Trophoblast cell (in vitro differentiated cells and primary cell): ENCODE measurements around the gene DHX30.
"Not testable (repeated sequence)": the region's sequence is repeated elsewhere in the genome, so short reads cannot be mapped to it uniquely, and the experiment has no call there.

Experiments used
- DNase-seq, 2 donors: peaks; one replicate each; pipeline ENCODE4 v3.0.0-alpha.2; 2016
- H2AFZ ChIP-seq: 2 replicates; pipeline ENCODE4 v1.6.1; 2013; ENCODE audit warnings: low read length, moderate library complexity, mild to moderate bottlenecking; ENCODE audit not compliant: insufficient read depth, poor library complexity
- H2AK5ac ChIP-seq: 2 replicates; pipeline ENCODE4 v1.6.1; 2013; ENCODE audit warnings: mild to moderate bottlenecking, low read length
- H2BK120ac ChIP-seq: 2 replicates; pipeline ENCODE4 v1.6.1; 2013; ENCODE audit warnings: low read length, mild to moderate bottlenecking, moderate library complexity; ENCODE audit not compliant: insufficient read depth, poor library complexity
- H2BK12ac ChIP-seq: 2 replicates; pipeline ENCODE4 v1.6.1; 2013; ENCODE audit warnings: mild to moderate bottlenecking, low read length, moderate library complexity
- H2BK5ac ChIP-seq: 2 replicates; pipeline ENCODE4 v1.6.1; 2013; ENCODE audit warnings: low read length, low read depth, moderate library complexity, mild to moderate bottlenecking; ENCODE audit not compliant: poor library complexity
- H3K14ac ChIP-seq: 2 replicates; pipeline ENCODE4 v1.6.1; 2013; ENCODE audit warnings: mild to moderate bottlenecking, low read length
- H3K18ac ChIP-seq: 2 replicates; pipeline ENCODE4 v1.6.1; 2013; ENCODE audit warnings: mild to moderate bottlenecking, low read length
- H3K23ac ChIP-seq: 2 replicates; pipeline ENCODE4 v1.6.1; 2013; ENCODE audit warnings: low read length
- H3K27ac ChIP-seq: 2 replicates; pipeline ENCODE4 v1.5.1; 2013; ENCODE audit warnings: low read depth, mild to moderate bottlenecking, inconsistent platforms, low read length, moderate library complexity
- H3K27me3 ChIP-seq: 2 replicates; pipeline ENCODE4 v1.6.1; 2013; ENCODE audit warnings: inconsistent platforms, mild to moderate bottlenecking, low read length, moderate library complexity; ENCODE audit not compliant: insufficient read depth
- H3K36me3 ChIP-seq, 2 experiments: 1 replicate in 1 of 2; 2 replicates in 1 of 2; pipeline ENCODE4 v1.6.1; 2013; ENCODE audit warnings: low read length in 2 of 2, mild to moderate bottlenecking in 2 of 2, moderate library complexity in 1 of 2; ENCODE audit not compliant: insufficient read depth in 2 of 2, control insufficient read depth in 1 of 2
- H3K4ac ChIP-seq: 2 replicates; pipeline ENCODE4 v1.6.1; 2013; ENCODE audit warnings: low read depth, mild to moderate bottlenecking, low read length, moderate library complexity
- H3K4me1 ChIP-seq, 2 experiments: 1 replicate in 1 of 2; 2 replicates in 1 of 2; pipeline ENCODE4 v1.6.1; 2013; ENCODE audit warnings: low read length in 2 of 2, mild to moderate bottlenecking in 2 of 2, moderate library complexity in 1 of 2; ENCODE audit not compliant: insufficient read depth in 2 of 2, control insufficient read depth in 1 of 2
- H3K4me2 ChIP-seq: 2 replicates; pipeline ENCODE4 v1.6.1; 2013; ENCODE audit warnings: inconsistent platforms, mild to moderate bottlenecking, low read length, moderate library complexity
- H3K4me3 ChIP-seq: 2 replicates; pipeline ENCODE4 v1.5.1; 2013; ENCODE audit warnings: mild to moderate bottlenecking, low read depth, low read length, inconsistent platforms
- H3K79me1 ChIP-seq: one replicate; pipeline ENCODE4 v1.6.1; 2013; ENCODE audit warnings: low read length
- H3K79me2 ChIP-seq: 2 replicates; pipeline ENCODE4 v1.6.1; 2013; ENCODE audit warnings: low read length, mild to moderate bottlenecking; ENCODE audit not compliant: control insufficient read depth, insufficient read depth, poor library complexity
- H3K9ac ChIP-seq: 2 replicates; pipeline ENCODE4 v1.6.1; 2013; ENCODE audit warnings: mild to moderate bottlenecking, low read length
- H3K9me3 ChIP-seq: 2 replicates; pipeline ENCODE4 v1.6.1; 2013; ENCODE audit warnings: low read depth, mild to moderate bottlenecking, control low read depth, inconsistent platforms, low read length; ENCODE audit not compliant: insufficient read depth
- H4K12ac ChIP-seq: 2 replicates; pipeline ENCODE4 v1.6.1; 2013; ENCODE audit warnings: low read depth, mild to moderate bottlenecking, low read length, moderate library complexity
- H4K8ac ChIP-seq: 2 replicates; pipeline ENCODE4 v1.6.1; 2013; ENCODE audit warnings: low read depth, mild to moderate bottlenecking, low read length, moderate library complexity
- H4K91ac ChIP-seq: one replicate; pipeline ENCODE4 v1.6.1; 2013; ENCODE audit warnings: low read depth, mild to moderate bottlenecking, low read length, moderate library complexity
- whole genome bisulfite sequencing: extraction: QIAGEN DNeasy Blood & Tissue Kit; methylation state at CpG from one replicate; pipeline ENCODE4 v1.1.7; 2013; ENCODE audit warnings: missing lambda C conversion rate; ENCODE audit not compliant: insufficient read length, insufficient coverage; ENCODE audit errors: extremely low coverage; 5-methylcytosine and 5-hydroxymethylcytosine counted together

The DHX30 gene

GRCh38 chr3:47829482-47829881, 26.5 kb downstream of the DHX30 start:
- H2AK5ac ChIP-seq, H3K27ac ChIP-seq, H3K14ac ChIP-seq, H4K12ac ChIP-seq, H2BK5ac ChIP-seq, H2BK120ac ChIP-seq, H3K4ac ChIP-seq, H3K4me3 ChIP-seq, H4K91ac ChIP-seq, H4K8ac ChIP-seq, H3K79me1 ChIP-seq, H2AFZ ChIP-seq, H3K27me3 ChIP-seq, H3K9ac ChIP-seq, H2BK12ac ChIP-seq, H3K18ac ChIP-seq, H3K23ac ChIP-seq, H3K9me3 ChIP-seq, H3K4me2 ChIP-seq, DNase-seq, H3K4me1 ChIP-seq: not testable (repeated sequence)
- WGBS: no CpG with 5 or more reads among the region's 9 CpGs
- Histone ChIP-seq H3K36me3 (peaks cover 44 to 50% of the 10 kb centered on the region in 2 experiments), H3K79me2 (peaks cover 12% of the 10 kb centered on the region)

- peaks cover 63% of the 10 kb centered on the region in 2 experiments for H3K36me3 ChIP-seq
- no peaks in the 10 kb centered on the region for H3K79me2 ChIP-seq
- H3K27ac ChIP-seq: no peak overlapping the region
- no peak overlapping the region for H3K4ac ChIP-seq
- H3K4me1 ChIP-seq: no peaks in the 10 kb centered on the region
- no peak overlapping the region for H3K4me2 ChIP-seq
- no peak overlapping the region for H3K23ac ChIP-seq
- H3K27me3 ChIP-seq: no peaks in the 10 kb centered on the region
- no peak overlapping the region for H3K14ac ChIP-seq
- no peaks in the 10 kb centered on the region for H3K79me1 ChIP-seq
- H2BK120ac ChIP-seq: no peak overlapping the region
- H2AK5ac ChIP-seq: no peak overlapping the region
- H4K8ac ChIP-seq: no peak overlapping the region
- no peak overlapping the region for H2AFZ ChIP-seq
- DNase-seq: no peak
- no peak overlapping the region for H3K18ac ChIP-seq
- no peaks in the 10 kb centered on the region for H3K9me3 ChIP-seq
- no peak overlapping the region for H2BK12ac ChIP-seq
- no peak overlapping the region for H2BK5ac ChIP-seq
- H4K12ac ChIP-seq: no peak overlapping the region
- H4K91ac ChIP-seq: no peak overlapping the region
- H3K9ac ChIP-seq: no peak overlapping the region
- no peak overlapping the region for H3K4me3 ChIP-seq
- WGBS: no CpG with 5 or more reads among the region's 7 CpGs
Measured at GRCh38 chr3:47836986-47837385, 34.0 kb downstream of the DHX30 start.

- Histone ChIP-seq H4K91ac (no peak overlapping the region), H3K14ac (no peak overlapping the region), H3K23ac (no peak overlapping the region), H3K4me1 (no peaks in the 10 kb centered on the region), H3K9ac (no peak overlapping the region), H2AFZ (no peak overlapping the region), H4K12ac (no peak overlapping the region), H2BK12ac (no peak overlapping the region), H3K27me3 (no peaks in the 10 kb centered on the region), H3K18ac (no peak overlapping the region), H2BK5ac (no peak overlapping the region), H3K4me3 (no peak overlapping the region), H2BK120ac (no peak overlapping the region), H3K79me1 (no peaks in the 10 kb centered on the region), H3K27ac (no peak overlapping the region), H4K8ac (no peak overlapping the region), H3K79me2 (no peaks in the 10 kb centered on the region), H3K4ac (no peak overlapping the region), H2AK5ac (no peak overlapping the region), H3K36me3 (peaks cover 62 to 64% of the 10 kb centered on the region in 2 experiments), H3K4me2 (no peak overlapping the region), H3K9me3 (no peaks in the 10 kb centered on the region)
- no peak for DNase-seq
- whole genome bisulfite sequencing: no CpG with 5 or more reads among the region's 5 CpGs
Measured at GRCh38 chr3:47838503-47838902, 35.6 kb downstream of the DHX30 start.

- Histone ChIP-seq H2AK5ac (no peak overlapping the region), H2BK120ac (no peak overlapping the region), H3K27me3 (no peaks in the 10 kb centered on the region), H2BK5ac (no peak overlapping the region), H4K91ac (no peak overlapping the region), H3K14ac (no peak overlapping the region), H3K27ac (no peak overlapping the region), H3K79me1 (no peaks in the 10 kb centered on the region), H3K4me2 (no peak overlapping the region), H3K23ac (no peak overlapping the region), H3K9me3 (no peaks in the 10 kb centered on the region), H3K36me3 (peaks cover 70 to 76% of the 10 kb centered on the region in 2 experiments), H3K9ac (no peak overlapping the region), H4K12ac (no peak overlapping the region), H2AFZ (no peak overlapping the region), H3K4me3 (no peak overlapping the region), H3K4ac (no peak overlapping the region), H2BK12ac (no peak overlapping the region), H4K8ac (no peak overlapping the region), H3K79me2 (no peaks in the 10 kb centered on the region), H3K18ac (no peak overlapping the region), H3K4me1 (no peaks in the 10 kb centered on the region)
- no CpG with 5 or more reads among the region's 7 CpGs for WGBS
- no peak for DNase-seq
Measured at GRCh38 chr3:47841786-47842349, 38.9 kb downstream of the DHX30 start.
